IPS-15b (cell line): ENCODE results near the gene CELF5.
"Not testable (repeated sequence)": the region's sequence is repeated elsewhere in the genome, so short reads cannot be mapped to it uniquely, and the experiment has no call there.

Source experiments
- H3K27me3 ChIP-seq: one replicate; pipeline ENCODE4 v1.6.1; 2013; ENCODE audit warnings: low read length; ENCODE audit not compliant: control insufficient read depth, insufficient read depth
- H3K36me3 ChIP-seq: one replicate; pipeline ENCODE4 v1.6.1; 2013; ENCODE audit warnings: low read length; ENCODE audit not compliant: control insufficient read depth, insufficient read depth
- H3K4me1 ChIP-seq: one replicate; pipeline ENCODE4 v1.6.1; 2013; ENCODE audit warnings: mild to moderate bottlenecking, low read length; ENCODE audit not compliant: control insufficient read depth, insufficient read depth
- H3K4me3 ChIP-seq: one replicate; pipeline ENCODE4 v1.5.1; 2013; ENCODE audit warnings: low read depth, low read length
- H3K9ac ChIP-seq: one replicate; pipeline ENCODE4 v1.6.1; 2013; ENCODE audit warnings: low read depth, mild to moderate bottlenecking, low read length
- H3K9me3 ChIP-seq: one replicate; pipeline ENCODE4 v1.6.1; 2013; ENCODE audit warnings: mild to moderate bottlenecking, low read length; ENCODE audit not compliant: control insufficient read depth, insufficient read depth

CELF5 gene

GRCh38 chr19:3193256-3194105 lies 31.0 kb upstream of the CELF5 start:
- H3K4me3 ChIP-seq, result no peak overlapping the region
- H3K9ac ChIP-seq, result no peak overlapping the region
- no peaks in the 10 kb centered on the region for H3K9me3 ChIP-seq
- no peaks in the 10 kb centered on the region for H3K4me1 ChIP-seq
- H3K36me3 ChIP-seq, result peaks cover 32% of the 10 kb centered on the region
- H3K27me3 ChIP-seq, result no peaks in the 10 kb centered on the region

- H3K36me3 ChIP-seq, result peaks cover 36% of the 10 kb centered on the region
- no peaks in the 10 kb centered on the region for H3K27me3 ChIP-seq
- no peak overlapping the region for H3K9ac ChIP-seq
- H3K4me1 ChIP-seq, result no peaks in the 10 kb centered on the region
- no peaks in the 10 kb centered on the region for H3K9me3 ChIP-seq
- H3K4me3 ChIP-seq, result no peak overlapping the region
Observed at GRCh38 chr19:3194106-3195087, 30.1 kb upstream of the CELF5 start.

- Histone ChIP-seq H3K4me1 (no peaks in the 10 kb centered on the region), H3K9ac (no peak overlapping the region), H3K27me3 (no peaks in the 10 kb centered on the region), H3K9me3 (no peaks in the 10 kb centered on the region), H3K36me3 (peaks cover 39% of the 10 kb centered on the region), H3K4me3 (no peak overlapping the region)
Observed at GRCh38 chr19:3196064-3196932, 28.2 kb upstream of the CELF5 start.

DNA sequence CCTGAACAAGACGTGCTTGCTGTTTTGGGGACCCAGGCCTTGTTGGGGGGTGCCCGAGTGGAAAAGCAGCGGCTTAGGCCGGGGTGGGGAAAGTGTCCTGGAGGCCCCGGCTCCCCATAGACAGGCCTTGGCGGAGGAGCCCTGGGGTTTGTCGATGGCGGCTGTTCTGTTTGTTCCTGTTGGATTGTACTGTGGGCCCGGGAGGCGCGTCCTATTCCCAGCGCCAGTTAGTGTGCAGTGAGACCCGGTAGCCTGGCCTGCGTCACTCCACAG lies 27.6 kb upstream of the CELF5 start:
- H3K27me3 ChIP-seq, result no peaks in the 10 kb centered on the region
- peaks cover 40% of the 10 kb centered on the region for H3K36me3 ChIP-seq
- no peak overlapping the region for H3K9ac ChIP-seq
- no peak overlapping the region for H3K4me3 ChIP-seq
- H3K4me1 ChIP-seq, result no peaks in the 10 kb centered on the region
- H3K9me3 ChIP-seq, result no peaks in the 10 kb centered on the region

GRCh38 chr19:3198901-3199700 lies 25.4 kb upstream of the CELF5 start:
- Histone ChIP-seq H3K9ac (no peak overlapping the region), H3K27me3 (no peaks in the 10 kb centered on the region), H3K4me3 (no peak overlapping the region), H3K4me1 (no peaks in the 10 kb centered on the region), H3K36me3 (peaks cover 46% of the 10 kb centered on the region), H3K9me3 (no peaks in the 10 kb centered on the region)

GRCh38 chr19:3201072-3201700 lies 23.3 kb upstream of the CELF5 start:
- Histone ChIP-seq H3K4me1 (no peaks in the 10 kb centered on the region), H3K36me3 (peaks cover 53% of the 10 kb centered on the region), H3K4me3 (no peak overlapping the region), H3K27me3 (no peaks in the 10 kb centered on the region), H3K9me3 (no peaks in the 10 kb centered on the region), H3K9ac (no peak overlapping the region)

GRCh38 chr19:3201911-3202310 lies 22.6 kb upstream of the CELF5 start:
- H3K4me3 ChIP-seq, result no peak overlapping the region
- H3K36me3 ChIP-seq, result peaks cover 50% of the 10 kb centered on the region
- H3K27me3 ChIP-seq, result no peaks in the 10 kb centered on the region
- H3K9me3 ChIP-seq, result no peaks in the 10 kb centered on the region
- no peak overlapping the region for H3K9ac ChIP-seq
- no peaks in the 10 kb centered on the region for H3K4me1 ChIP-seq

- Histone ChIP-seq H3K27me3 (no peaks in the 10 kb centered on the region), H3K9ac (no peak overlapping the region), H3K9me3 (no peaks in the 10 kb centered on the region), H3K4me3 (no peak overlapping the region), H3K36me3 (peaks cover 52% of the 10 kb centered on the region), H3K4me1 (no peaks in the 10 kb centered on the region)
Observed at GRCh38 chr19:3202346-3202745, 22.1 kb upstream of the CELF5 start.

DNA sequence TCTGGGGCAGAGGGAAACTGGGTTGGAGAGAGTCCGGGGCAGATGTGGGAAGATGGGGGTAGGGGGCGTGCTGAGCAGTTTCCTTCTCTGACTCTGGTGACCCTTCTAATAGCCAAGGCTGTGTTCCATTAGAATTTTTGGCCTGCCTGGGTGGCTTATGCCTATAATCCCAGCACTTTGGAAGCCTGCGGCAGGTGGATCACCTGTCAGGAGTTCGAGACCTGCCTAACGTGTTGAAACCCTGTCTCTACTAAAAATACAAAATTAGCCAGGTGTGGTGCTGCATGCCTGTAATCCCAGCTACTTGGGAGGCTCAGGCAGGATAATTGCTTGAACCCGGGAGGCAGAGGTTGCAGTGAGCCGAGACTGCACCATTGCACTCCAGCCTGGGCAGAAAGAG lies 21.6 kb upstream of the CELF5 start:
- peaks cover 57% of the 10 kb centered on the region for H3K36me3 ChIP-seq
- not testable (repeated sequence) for H3K9ac ChIP-seq

DNA sequence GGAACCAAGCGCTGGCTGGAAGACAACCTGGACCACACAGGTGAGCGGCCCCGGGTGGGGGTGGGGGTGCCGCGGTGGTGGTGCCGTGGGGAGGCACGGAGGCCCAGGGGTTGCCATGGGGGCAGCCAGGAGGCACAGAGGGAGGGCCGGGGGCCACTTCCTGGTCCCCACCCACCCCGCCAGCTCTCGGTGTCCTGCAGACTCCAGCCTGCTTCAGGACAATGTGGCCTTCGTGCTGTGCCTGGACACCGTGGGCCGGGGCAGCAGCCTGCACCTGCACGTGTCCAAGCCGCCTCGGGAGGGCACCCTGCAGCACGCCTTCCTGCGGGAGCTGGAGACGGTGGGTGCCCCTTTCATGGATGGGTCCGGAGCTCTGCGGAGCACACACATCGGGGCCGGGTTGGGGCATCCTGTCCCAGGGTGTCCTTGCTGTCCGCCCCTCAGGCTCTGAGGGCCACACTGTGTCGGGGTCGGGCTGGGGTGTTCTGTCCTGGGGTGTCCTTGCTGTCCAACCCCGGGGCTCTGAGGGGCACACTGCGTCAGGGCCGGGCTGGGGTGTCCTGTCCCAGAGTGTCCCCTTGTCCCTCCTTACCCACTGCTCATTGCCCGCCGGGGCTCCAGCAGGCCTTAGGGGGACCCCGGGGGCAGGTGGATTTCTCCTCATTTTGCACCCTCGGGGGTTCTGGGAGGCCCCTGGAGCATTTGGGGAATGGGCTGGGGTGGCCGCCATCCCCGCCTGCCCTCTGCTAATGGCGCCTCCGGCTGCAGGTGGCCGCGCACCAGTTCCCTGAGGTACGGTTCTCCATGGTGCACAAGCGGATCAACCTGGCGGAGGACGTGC lies 20.4 kb upstream of the CELF5 start:
- Histone ChIP-seq H3K27me3 (no peaks in the 10 kb centered on the region), H3K9ac (no peak overlapping the region), H3K4me1 (no peaks in the 10 kb centered on the region), H3K4me3 (no peak overlapping the region), H3K9me3 (no peaks in the 10 kb centered on the region), H3K36me3 (peaks cover 51% of the 10 kb centered on the region)

More for the DNA sequence above, 21.6 kb upstream of the CELF5 start:
- not testable (repeated sequence) for H3K27me3 ChIP-seq, H3K4me3 ChIP-seq, H3K9me3 ChIP-seq, H3K4me1 ChIP-seq
